Upper lobe of right lung (tissue), 1 donor: Measurements from ENCODE around the gene CDK1. TPM values are rescaled to one million over a fixed set of nuclear protein-coding genes. Genes with fewer than 3 reads are reported as not detected.

Source experiments
- ATAC-seq: fragments of 200-7000 bp; cut with Tn5 transposase; one replicate; pipeline ENCODE4 v1.9.1; 2020; ENCODE audit warnings: mild to moderate bottlenecking, moderate library complexity
- DNase-seq: peaks from one replicate; pipeline ENCODE4 v3.0.0-alpha.2; 2020
- H3K27ac ChIP-seq: fragments of 200-600 bp; one replicate; pipeline ENCODE4 v1.8.0; 2022
- H3K27me3 ChIP-seq: fragments of 200-600 bp; one replicate; pipeline ENCODE4 v1.8.0; 2022; ENCODE audit warnings: mild to moderate bottlenecking
- H3K36me3 ChIP-seq: fragments of 200-600 bp; one replicate; pipeline ENCODE4 v1.8.0; 2022
- H3K4me1 ChIP-seq: fragments of 200-600 bp; one replicate; pipeline ENCODE4 v1.8.0; 2022
- H3K4me3 ChIP-seq: fragments of 200-600 bp; one replicate; pipeline ENCODE4 v1.8.0; 2022; ENCODE audit warnings: mild to moderate bottlenecking
- H3K9me3 ChIP-seq: fragments of 200-600 bp; one replicate; pipeline ENCODE4 v1.8.0; 2022
- intact Hi-C: fragments of 100-400 bp; cut with DNase I; formaldehyde crosslinking; loops from one replicate; pipeline ENCODE4 v1.11.0; 2022
- total RNA-seq: library from RNA; stranded (reverse); fragmentation: NEBNext Ultra II Directional; extraction: Animal tissue kit (Norgen Biotek cat#: 25700); gene quantifications from one replicate; pipeline ENCODE4 v1.2.1, GENCODE V29; 2021
- TF ChIP-seq, protein P1 (sequence below): fragments of 200-600 bp; IDR thresholded peaks from one replicate; pipeline ENCODE4 v1.8.0; 2022; ENCODE audit warnings: antibody characterized with exemption
- donor health status: DM: no; HTN: yes; CAD: no; lungs with severe emphysema.

CDK1 gene
- total RNA-seq, 1 donor from 2014 or later: 3.4 TPM

DNA sequence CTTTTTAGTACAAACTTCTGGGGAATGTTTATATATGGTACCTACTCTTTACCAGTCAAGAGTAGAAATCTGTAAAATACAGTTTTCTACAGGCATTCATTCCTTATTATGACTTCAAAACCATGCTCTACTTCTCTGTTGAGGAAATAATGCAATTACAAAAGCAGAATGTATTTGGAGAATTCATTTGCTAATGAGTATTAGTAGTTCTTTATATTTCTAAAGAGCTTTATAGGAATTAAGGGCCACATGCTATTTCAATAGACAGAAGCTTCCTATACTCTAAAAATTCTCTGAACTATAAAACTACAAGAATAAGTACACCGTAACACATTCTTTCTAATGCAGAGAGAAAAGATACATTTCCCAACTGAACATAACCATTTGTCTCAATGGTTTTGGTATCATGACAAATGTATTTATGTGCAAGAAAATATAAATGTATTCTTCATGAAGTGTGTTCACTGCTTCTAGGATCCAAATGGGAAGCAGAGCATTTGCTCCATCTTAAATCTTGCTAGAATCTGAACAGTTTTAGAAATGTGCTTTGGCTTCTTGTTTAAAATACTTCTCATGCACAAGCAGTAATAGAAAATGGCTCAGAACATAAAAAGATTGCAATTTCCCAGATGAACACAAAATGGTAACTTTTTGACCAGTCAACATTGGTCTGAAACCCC lies 21.8 kb downstream of the CDK1 start:
- Histone ChIP-seq H3K27me3 (no peaks in the 10 kb centered on the region), H3K27ac (no peak overlapping the region), H3K9me3 (no peaks in the 10 kb centered on the region), H3K4me3 (no peak overlapping the region), H3K4me1 (peaks cover 12% of the 10 kb centered on the region), H3K36me3 (no peaks in the 10 kb centered on the region)
- TF ChIP-seq, protein P1, sequence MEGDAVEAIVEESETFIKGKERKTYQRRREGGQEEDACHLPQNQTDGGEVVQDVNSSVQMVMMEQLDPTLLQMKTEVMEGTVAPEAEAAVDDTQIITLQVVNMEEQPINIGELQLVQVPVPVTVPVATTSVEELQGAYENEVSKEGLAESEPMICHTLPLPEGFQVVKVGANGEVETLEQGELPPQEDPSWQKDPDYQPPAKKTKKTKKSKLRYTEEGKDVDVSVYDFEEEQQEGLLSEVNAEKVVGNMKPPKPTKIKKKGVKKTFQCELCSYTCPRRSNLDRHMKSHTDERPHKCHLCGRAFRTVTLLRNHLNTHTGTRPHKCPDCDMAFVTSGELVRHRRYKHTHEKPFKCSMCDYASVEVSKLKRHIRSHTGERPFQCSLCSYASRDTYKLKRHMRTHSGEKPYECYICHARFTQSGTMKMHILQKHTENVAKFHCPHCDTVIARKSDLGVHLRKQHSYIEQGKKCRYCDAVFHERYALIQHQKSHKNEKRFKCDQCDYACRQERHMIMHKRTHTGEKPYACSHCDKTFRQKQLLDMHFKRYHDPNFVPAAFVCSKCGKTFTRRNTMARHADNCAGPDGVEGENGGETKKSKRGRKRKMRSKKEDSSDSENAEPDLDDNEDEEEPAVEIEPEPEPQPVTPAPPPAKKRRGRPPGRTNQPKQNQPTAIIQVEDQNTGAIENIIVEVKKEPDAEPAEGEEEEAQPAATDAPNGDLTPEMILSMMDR: no peak
- DNase-seq (no peak), ATAC-seq (no peak)
- intact Hi-C loops: no loop called here

DNA sequence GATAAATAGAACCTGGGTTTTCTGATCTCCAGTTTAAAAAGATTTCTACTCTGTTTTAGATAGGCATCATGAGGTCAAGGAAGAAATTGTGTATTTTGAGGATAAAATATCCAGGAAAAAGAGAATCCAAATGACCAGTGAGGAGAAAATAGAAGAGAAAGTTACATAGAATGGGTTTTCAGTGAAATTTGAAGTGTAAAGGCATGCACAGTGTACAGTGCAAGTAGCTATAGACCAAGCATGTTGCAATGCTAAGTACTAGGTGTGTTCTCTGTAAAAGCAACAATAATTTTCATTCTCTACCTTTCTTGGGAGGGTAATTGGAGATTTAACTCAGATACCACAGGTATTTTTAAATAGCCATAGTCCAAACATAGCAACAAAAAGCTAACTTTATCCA lies 22.6 kb downstream of the CDK1 start:
- Histone ChIP-seq H3K27me3 (no peaks in the 10 kb centered on the region), H3K4me1 (peaks cover 12% of the 10 kb centered on the region), H3K9me3 (no peaks in the 10 kb centered on the region), H3K27ac (no peak overlapping the region), H3K36me3 (no peaks in the 10 kb centered on the region), H3K4me3 (no peak overlapping the region)
- intact Hi-C loops: no loop called here
- TF ChIP-seq, protein P1: no peak
- no peak for DNase-seq
- ATAC-seq: no peak

DNA sequence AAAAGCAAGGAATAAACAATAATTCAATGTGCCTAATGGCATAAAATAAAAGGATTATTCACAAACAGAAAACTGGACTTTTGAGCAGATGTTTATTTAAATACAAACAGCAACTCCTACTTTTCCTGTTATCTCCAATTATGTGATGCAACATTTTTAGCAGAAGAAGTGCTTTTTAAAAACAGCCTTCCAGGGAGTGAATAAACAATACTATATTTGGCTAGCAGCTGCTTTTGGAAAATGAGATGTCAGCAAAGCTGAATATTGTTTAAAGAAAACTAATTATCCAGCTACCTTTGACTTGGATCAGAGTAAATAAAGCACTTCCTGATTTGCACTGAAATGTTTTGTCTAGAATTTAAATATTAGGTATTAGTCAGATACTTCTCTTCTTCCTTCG lies 23.2 kb downstream of the CDK1 start:
- H3K9me3 ChIP-seq: no peaks in the 10 kb centered on the region
- H3K4me1 ChIP-seq: peaks cover 12% of the 10 kb centered on the region
- no peak overlapping the region for H3K4me3 ChIP-seq
- intact Hi-C loops: no loop called here
- TF ChIP-seq, protein P1: no peak
- ATAC-seq: no peak
- DNase-seq: no peak
- H3K36me3 ChIP-seq: no peaks in the 10 kb centered on the region
- no peaks in the 10 kb centered on the region for H3K27me3 ChIP-seq
- no peak overlapping the region for H3K27ac ChIP-seq

DNA sequence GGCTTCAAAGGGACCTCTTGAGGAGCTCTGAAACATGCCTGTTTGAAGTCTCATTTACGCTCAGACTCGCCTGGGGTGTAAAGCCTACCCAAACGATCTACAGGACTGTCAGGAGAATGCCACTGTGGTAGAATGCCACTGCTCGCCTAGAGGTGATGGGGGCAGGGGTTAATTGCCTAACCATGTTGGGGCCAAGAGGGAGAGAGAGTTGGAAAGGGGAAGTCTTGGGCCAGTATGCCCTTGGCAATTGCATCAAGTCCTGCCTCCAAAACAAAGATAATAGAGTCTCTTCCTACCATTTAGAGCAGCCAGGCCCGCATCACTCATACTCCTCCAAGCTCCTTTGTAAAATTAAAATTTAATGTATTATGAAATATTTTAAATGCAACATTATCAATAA lies 25.2 kb downstream of the CDK1 start:
- peak; percentile 60 for ATAC-seq

DNA sequence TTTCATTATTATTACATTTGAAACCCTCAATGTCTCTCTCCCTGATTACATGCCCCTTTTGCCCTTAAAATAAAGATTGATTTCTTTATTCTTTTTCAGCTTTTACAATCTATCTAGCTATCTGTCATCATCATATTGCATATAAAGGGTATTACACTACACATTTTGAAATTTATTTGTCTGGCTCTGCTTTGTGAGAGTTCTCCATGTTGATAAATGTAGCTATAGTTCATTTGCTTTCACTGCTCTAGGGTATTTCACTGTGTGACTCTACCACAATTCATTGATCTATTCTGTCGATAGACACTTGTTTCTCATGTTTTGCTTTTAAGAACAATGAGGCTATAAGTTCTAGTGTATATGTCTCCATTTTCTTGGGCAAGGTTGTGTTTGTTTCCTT lies 25.6 kb downstream of the CDK1 start:
- ATAC-seq (no peak), DNase-seq (no peak)
- Histone ChIP-seq H3K27ac (no peak overlapping the region), H3K9me3 (no peaks in the 10 kb centered on the region), H3K4me3 (no peak overlapping the region), H3K27me3 (no peaks in the 10 kb centered on the region), H3K4me1 (peaks cover 12% of the 10 kb centered on the region), H3K36me3 (no peaks in the 10 kb centered on the region)
- intact Hi-C loops: no loop called here
- TF ChIP-seq, protein P1: no peak

More for the DNA sequence above, 25.2 kb downstream of the CDK1 start:
- DNase-seq: no peak
- H3K36me3 ChIP-seq: no peaks in the 10 kb centered on the region
- H3K9me3 ChIP-seq: no peaks in the 10 kb centered on the region
- peaks cover 12% of the 10 kb centered on the region for H3K4me1 ChIP-seq
- H3K27ac ChIP-seq: no peak overlapping the region
- TF ChIP-seq, protein P1: no peak
- no peak overlapping the region for H3K4me3 ChIP-seq
- intact Hi-C loops: no loop called here
- H3K27me3 ChIP-seq: no peaks in the 10 kb centered on the region

DNA sequence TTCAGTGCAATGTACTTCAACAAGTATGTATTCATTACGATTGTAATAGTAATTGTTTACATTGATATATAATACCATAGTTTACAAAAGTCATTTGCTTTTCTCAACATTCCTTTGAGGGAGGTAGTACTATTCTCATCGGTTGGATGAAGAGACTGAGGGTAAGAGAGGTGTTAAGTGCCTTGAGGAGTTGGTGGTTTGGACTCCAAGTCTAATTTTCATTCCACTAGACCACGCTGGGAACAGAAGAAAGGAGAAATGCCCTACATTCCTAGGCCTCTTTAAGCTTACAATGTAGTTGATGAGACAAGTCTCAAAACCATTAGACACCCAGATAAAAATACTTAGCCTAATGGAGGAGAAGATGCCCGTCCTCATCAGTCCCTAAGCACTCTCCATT lies 28.6 kb downstream of the CDK1 start:
- intact Hi-C loops: no loop called here

More for the DNA sequence above, 28.6 kb downstream of the CDK1 start:
- Histone ChIP-seq H3K27me3 (no peaks in the 10 kb centered on the region), H3K27ac (no peak overlapping the region), H3K4me1 (peaks cover 20% of the 10 kb centered on the region), H3K36me3 (no peaks in the 10 kb centered on the region), H3K4me3 (no peak overlapping the region), H3K9me3 (no peaks in the 10 kb centered on the region)
- ATAC-seq (no peak), DNase-seq (no peak)
- TF ChIP-seq, protein P1: no peak
